Activated CD4-positive, alpha-beta T cell treated with anti-CD3 and anti-CD28 coated beads for 36 hours (primary cell): ENCODE data around the gene SERPINI2. TPM values are rescaled to one million over a fixed set of nuclear protein-coding genes. Genes with fewer than 3 reads are reported as not detected.

Experiments
- ATAC-seq: fragments of 200-7000 bp; cut with Tn5 transposase; one replicate; pipeline ENCODE4 v1.10.0; 2021; ENCODE audit warnings: mild to moderate bottlenecking, moderate library complexity
- CTCF ChIA-PET: fragments of 350-600 bp; sonication (Branson Sonifier 250); formaldehyde crosslinking; loops from one replicate; lab custom pipeline; 2021; ENCODE audit warnings: antibody characterized with exemption; lab: Charles Lee
- POLR2A ChIA-PET: fragments of 350-600 bp; sonication (Branson Sonifier 250); formaldehyde crosslinking; loops from one replicate; lab custom pipeline; 2021; ENCODE audit warnings: antibody characterized with exemption, inconsistent platforms; lab: Charles Lee
- DNase-seq: peaks from one replicate; pipeline ENCODE4 v3.0.0-alpha.2; 2020
- H3K27ac Mint-ChIP-seq: one replicate; pipeline ENCODE4 v1.8.0; 2021; ENCODE audit warnings: mixed read lengths
- H3K27me3 Mint-ChIP-seq: one replicate; pipeline ENCODE4 v1.8.0; 2021; ENCODE audit warnings: mixed read lengths
- H3K36me3 Mint-ChIP-seq: one replicate; pipeline ENCODE4 v1.8.0; 2021; ENCODE audit warnings: low read depth, mixed read lengths
- H3K4me1 Mint-ChIP-seq: one replicate; pipeline ENCODE4 v1.8.0; 2021; ENCODE audit warnings: mixed read lengths
- H3K4me3 Mint-ChIP-seq: one replicate; pipeline ENCODE4 v1.8.0; 2021; ENCODE audit warnings: mild to moderate bottlenecking, moderate library complexity, mixed read lengths
- H3K9me3 Mint-ChIP-seq: one replicate; pipeline ENCODE4 v1.8.0; 2021; ENCODE audit warnings: low read depth, mixed read lengths
- intact Hi-C, 2 experiments: fragments of 100-400 bp; cut with DNase I in 1 of 2; cut with micrococcal nuclease in 1 of 2; formaldehyde crosslinking; loops; one replicate each; pipeline versions ENCODE4 v1.14.2 to v1.15.1; 2022 to 2024; cut with DNase I, micrococcal nuclease
- total RNA-seq, 2 experiments: library from RNA; stranded (reverse); gene quantifications; one replicate each; pipeline ENCODE4 v1.2.3, GENCODE V29; 2021

The SERPINI2 gene
- total RNA-seq, 2 experiments from 2014 or later = not detected

DNA sequence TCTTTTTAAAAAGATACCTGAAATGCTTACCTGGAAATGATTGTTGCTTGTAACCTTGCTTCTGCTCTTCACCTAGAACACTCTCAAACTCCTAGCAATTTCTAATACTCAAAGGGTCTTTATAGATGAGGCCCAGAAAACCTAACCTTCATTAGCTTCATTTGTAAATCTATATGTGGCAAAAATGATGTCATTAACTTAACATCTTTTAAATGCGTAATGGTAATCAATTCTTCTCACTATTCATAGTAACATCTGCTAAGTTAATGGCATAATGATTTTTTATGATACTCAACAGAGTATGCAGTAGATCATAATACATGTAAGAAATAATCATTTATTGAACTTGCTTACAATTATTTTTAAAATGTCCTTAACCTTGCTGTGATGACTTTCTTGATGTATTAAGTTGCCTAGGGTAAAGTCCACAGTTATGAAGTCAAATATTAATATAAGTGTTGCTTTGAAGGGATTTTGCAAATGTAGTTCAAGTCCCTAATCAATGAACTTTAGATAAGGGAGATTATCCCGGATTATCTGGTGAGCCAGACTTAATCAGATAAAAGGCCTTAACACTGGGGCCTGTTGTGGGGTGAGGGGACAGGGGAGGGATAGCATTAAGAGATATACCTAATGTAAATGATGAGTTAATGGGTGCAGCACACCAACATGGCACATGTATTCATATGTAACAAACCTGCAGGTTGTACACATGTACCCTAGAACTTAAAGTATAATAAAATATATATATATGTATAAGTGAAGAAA, 10.1 kb upstream of the SERPINI2 start:
- Mint-ChIP-seq H3K4me3 (no peak overlapping the region), H3K36me3 (no peaks in the 10 kb centered on the region), H3K27me3 (no peaks in the 10 kb centered on the region), H3K4me1 (no peaks in the 10 kb centered on the region), H3K9me3 (peaks cover 5% of the 10 kb centered on the region), H3K27ac (no peak overlapping the region)
- no peak for ATAC-seq
- ChIA-PET POLR2A (no interaction called here), CTCF (no interaction called here)
- no peak for DNase-seq
- intact Hi-C loops = no loop called here

DNA sequence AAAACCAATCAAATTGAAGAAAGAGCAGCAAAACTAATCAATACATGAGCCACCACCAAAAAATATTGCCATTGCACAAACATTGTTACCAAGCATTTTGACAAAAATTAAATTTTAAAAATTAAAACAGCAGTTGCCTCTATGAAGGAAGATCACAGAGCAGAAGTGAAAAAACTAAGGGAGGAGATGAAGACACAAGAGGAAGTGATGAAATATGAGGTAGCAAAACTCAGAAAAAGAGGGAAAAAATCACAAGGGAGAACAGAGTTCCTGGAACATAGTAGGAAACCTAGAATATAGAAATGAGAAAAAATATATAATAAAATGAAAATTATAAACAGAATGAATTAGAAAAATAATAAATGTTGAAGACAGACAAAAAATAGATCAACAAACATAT, 7.3 kb upstream of the SERPINI2 start:
- Mint-ChIP-seq H3K9me3 (peaks cover 5% of the 10 kb centered on the region), H3K4me1 (no peaks in the 10 kb centered on the region), H3K36me3 (no peaks in the 10 kb centered on the region), H3K4me3 (no peak overlapping the region), H3K27ac (no peak overlapping the region), H3K27me3 (no peaks in the 10 kb centered on the region)
- CTCF ChIA-PET = no interaction called here
- no peak for DNase-seq
- ATAC-seq = no peak
- POLR2A ChIA-PET = no interaction called here
- intact Hi-C loops = no loop called here

DNA sequence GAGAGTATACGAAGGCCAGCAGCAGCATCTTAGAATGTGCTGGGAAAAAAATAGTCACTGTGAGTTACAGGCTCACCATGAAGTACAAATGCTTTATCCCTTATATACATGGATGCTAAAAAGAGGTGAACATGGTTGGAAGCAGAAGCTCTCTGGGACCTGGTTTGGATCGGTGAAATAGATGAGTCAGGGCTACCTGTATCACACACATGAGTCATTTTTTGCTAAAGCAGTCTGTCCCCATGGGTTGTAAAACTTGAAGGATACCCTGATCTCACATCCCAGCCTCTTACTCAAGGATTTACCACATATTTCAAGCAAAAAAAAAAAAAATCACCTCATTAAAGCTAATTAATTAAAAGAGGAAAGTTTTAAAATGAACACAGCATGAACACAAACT, 6.9 kb upstream of the SERPINI2 start:
- Mint-ChIP-seq H3K9me3 (peaks cover 5% of the 10 kb centered on the region), H3K36me3 (no peaks in the 10 kb centered on the region), H3K4me1 (no peaks in the 10 kb centered on the region), H3K27ac (no peak overlapping the region), H3K27me3 (no peaks in the 10 kb centered on the region), H3K4me3 (no peak overlapping the region)
- intact Hi-C loops = no loop called here
- ATAC-seq = no peak
- CTCF ChIA-PET = no interaction called here
- no peak for DNase-seq
- POLR2A ChIA-PET = no interaction called here

DNA sequence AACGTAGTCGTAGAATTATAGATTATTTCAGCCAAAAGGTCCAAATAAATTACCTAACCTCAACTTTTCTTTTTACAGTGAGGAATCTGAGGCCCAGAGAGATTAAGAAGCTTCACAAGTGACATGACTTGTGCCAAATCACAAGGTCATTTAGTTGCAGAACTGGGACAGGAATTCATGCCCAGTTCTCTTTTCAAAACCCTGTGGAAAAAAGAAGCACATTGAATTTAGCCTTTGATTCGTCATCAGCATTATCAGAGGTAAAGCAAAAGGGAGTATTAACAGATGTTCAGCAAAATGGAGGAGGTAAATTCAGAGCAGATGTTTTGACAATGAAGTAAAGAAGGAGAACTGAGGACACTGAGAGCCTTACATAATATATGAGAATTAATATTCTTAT, 4.5 kb downstream of the SERPINI2 start:
- ChIA-PET CTCF (no interaction called here), POLR2A (no interaction called here)
- no peak for ATAC-seq
- DNase-seq = no peak
- H3K9me3 Mint-ChIP-seq = no peaks in the 10 kb centered on the region
- H3K27me3 Mint-ChIP-seq = no peaks in the 10 kb centered on the region
- no peak overlapping the region for H3K27ac Mint-ChIP-seq
- H3K36me3 Mint-ChIP-seq = no peaks in the 10 kb centered on the region
- H3K4me3 Mint-ChIP-seq = no peak overlapping the region
- H3K4me1 Mint-ChIP-seq = no peaks in the 10 kb centered on the region
- intact Hi-C loops = no loop called here

DNA sequence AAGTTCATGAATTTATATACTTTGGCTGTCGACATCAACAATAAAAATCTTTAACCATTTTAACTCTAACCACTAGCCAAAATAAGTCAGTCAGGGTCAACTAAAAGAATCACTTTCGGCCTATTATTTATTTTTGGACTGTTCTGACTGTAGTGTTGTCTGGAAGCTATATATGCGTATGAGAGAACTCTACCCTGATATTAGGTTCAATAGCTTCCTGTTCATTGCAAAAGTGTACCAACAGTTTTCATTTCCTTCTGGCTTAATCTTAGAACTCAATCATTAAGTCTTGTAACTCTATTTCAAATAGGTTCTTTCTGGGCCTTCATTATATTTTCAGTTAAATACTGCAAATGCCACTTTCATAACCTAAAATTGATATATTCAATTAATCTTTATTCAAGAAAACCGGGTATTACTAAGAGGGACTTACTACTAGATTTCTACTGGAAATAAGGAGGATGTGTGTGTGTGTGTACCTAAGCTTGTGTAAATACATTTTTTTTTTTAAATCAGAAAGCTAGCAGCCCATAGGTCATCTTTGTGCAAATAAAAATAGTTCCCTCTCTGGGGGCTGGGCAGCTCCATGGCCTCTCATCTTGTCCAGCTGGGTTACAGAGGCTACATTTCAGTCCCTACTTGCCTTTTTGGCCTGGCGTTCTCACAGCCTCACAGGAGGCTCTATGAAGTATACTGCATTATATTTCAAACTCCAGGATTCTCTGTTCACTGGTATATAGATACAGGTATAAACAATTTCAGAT, 5.8 kb downstream of the SERPINI2 start:
- ATAC-seq (no peak), DNase-seq (no peak)
- H3K9me3 Mint-ChIP-seq = no peaks in the 10 kb centered on the region
- H3K4me3 Mint-ChIP-seq = no peak overlapping the region
- intact Hi-C loops = no loop called here
- ChIA-PET POLR2A (no interaction called here), CTCF (no interaction called here)
- H3K27me3 Mint-ChIP-seq = no peaks in the 10 kb centered on the region
- H3K36me3 Mint-ChIP-seq = no peaks in the 10 kb centered on the region
- no peak overlapping the region for H3K27ac Mint-ChIP-seq
- H3K4me1 Mint-ChIP-seq = no peaks in the 10 kb centered on the region

DNA sequence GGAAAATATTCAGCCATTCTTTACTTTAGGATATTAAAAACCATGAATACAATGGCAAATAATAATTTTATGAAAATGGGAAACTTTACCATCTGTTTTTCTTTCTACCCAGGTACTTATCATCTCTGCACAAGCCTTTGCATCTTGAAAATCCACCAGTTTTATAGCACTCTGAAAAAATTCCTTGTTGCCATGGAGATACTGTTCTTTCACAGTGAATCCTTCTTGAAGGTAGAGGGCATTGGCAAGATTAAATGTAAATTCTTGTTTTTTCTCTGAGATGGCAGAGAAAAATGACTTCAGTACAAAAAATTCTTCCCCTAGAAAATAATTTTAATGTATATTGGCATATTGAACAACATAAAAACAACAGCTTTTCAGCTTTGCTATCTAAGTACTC, 6.9 kb downstream of the SERPINI2 start:
- Mint-ChIP-seq H3K27me3 (no peaks in the 10 kb centered on the region), H3K36me3 (no peaks in the 10 kb centered on the region), H3K27ac (no peak overlapping the region), H3K4me3 (no peak overlapping the region), H3K9me3 (no peaks in the 10 kb centered on the region), H3K4me1 (no peaks in the 10 kb centered on the region)
- DNase-seq = no peak
- POLR2A ChIA-PET = no interaction called here
- ATAC-seq = no peak
- intact Hi-C loops = no loop called here
- CTCF ChIA-PET = interaction anchor here (1.1 kb wide), 1 partner anchor 9 kb away, joined by 3 read pairs; no protein-coding TSS in a partner anchor

DNA sequence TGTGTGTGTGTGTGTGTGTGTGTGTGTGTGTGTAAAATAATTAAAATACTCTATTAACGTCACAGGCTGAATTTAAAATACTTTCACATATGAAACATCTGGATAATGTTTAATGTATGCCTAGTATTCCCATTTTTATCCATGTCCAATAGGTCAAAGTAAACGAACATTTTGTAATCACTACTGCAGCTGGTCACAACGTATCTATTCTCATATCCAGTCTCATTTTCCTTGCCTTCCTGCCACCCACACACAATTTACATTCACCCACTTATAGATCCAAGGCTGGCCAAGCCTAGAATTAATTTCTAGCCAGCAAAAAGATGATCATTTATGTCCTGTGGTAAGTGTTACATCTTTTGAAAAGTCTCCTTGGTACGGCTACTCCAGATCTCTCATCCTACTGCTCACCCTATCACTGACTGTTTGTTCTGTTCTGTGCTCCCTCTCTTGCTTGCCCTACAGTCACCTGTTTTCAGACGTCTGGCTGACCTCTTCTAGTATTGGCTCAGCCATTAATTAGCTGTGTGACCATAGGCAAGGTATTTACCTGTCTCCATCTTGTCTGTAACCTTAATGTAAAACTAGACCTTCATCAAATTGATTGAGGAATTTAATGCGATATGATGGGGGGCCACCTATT, 17.6 kb downstream of the SERPINI2 start:
- no peaks in the 10 kb centered on the region for H3K4me1 Mint-ChIP-seq
- no peaks in the 10 kb centered on the region for H3K9me3 Mint-ChIP-seq
- H3K27me3 Mint-ChIP-seq = no peaks in the 10 kb centered on the region
- POLR2A ChIA-PET = no interaction called here
- H3K27ac Mint-ChIP-seq = no peak overlapping the region
- no peak overlapping the region for H3K4me3 Mint-ChIP-seq
- intact Hi-C loops = no loop called here
- CTCF ChIA-PET = no interaction called here
- no peaks in the 10 kb centered on the region for H3K36me3 Mint-ChIP-seq
- no peak for DNase-seq
- ATAC-seq = no peak

DNA sequence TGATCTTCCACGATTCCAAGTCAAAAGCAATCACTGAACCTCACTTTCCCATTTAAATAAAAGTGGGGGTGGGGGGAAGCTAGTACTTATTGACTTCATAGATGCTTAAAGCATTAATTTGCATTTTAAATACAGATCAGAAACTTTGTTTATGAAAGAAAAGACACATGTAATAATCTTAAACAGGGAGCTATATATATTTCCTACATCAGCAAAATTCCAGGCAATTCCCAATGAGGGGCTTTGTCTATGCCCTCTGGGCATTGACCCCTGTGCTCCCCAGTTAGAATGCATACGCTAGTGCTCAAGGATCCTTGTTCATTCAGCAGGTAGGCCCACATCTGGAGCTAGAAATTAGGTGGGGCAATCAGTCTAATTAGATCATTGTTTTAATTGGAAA, 20.0 kb downstream of the SERPINI2 start:
- Mint-ChIP-seq H3K27ac (no peak overlapping the region), H3K4me3 (no peak overlapping the region), H3K27me3 (no peaks in the 10 kb centered on the region), H3K36me3 (no peaks in the 10 kb centered on the region), H3K4me1 (no peaks in the 10 kb centered on the region), H3K9me3 (no peaks in the 10 kb centered on the region)
- CTCF ChIA-PET = interaction anchor here (0.6 to 0.9 kb wide), 3 partner anchors 52 to 94 kb away, joined by 3 to 4 read pairs (median 3); partner anchors contain the start of gene ZBBX
- POLR2A ChIA-PET = no interaction called here
- DNase-seq (no peak), ATAC-seq (no peak)
- intact Hi-C loops = no loop called here

DNA sequence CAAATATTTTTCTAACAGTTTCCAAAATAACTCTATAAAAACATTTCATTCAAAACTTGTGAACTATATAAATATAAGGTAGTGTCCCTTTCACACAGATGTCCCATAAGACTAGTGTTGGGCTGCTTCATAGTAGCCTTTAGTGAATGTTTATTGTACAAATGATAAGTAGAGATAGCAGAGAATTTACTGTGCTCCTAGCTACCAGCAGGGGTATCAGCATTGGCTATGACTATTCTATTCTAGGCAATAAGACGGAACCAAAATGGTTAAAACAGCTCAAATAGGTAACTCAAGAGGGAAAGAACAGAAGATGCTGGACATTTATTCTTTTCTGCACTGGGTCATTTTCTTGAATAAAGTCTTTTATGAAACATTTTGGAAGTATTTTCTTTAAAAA, 22.6 kb downstream of the SERPINI2 start:
- no peak for ATAC-seq
- no peaks in the 10 kb centered on the region for H3K27me3 Mint-ChIP-seq
- no peaks in the 10 kb centered on the region for H3K9me3 Mint-ChIP-seq
- no peaks in the 10 kb centered on the region for H3K4me1 Mint-ChIP-seq
- no peak for DNase-seq
- no peaks in the 10 kb centered on the region for H3K36me3 Mint-ChIP-seq
- no peak overlapping the region for H3K27ac Mint-ChIP-seq
- ChIA-PET CTCF (no interaction called here), POLR2A (no interaction called here)
- intact Hi-C loops = no loop called here
- H3K4me3 Mint-ChIP-seq = no peak overlapping the region

DNA sequence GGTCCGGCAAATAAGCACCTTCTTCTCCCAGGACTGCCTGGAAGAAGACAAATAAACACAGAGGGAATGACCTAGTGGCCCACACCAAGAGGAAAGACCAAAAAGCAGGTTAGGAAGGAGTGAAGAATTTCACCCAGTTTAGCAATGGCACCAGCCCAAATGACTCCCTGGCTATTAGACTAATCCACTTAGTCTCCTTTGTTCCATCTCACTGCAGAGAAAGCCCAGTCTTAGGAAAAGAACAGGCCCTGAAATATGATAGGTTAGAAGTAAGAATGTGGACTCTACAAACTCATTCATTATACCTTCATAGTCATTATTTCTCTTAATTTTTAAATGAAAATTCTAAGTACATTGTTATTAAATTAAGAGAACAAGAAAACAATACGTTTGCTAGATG, 23.2 kb downstream of the SERPINI2 start:
- Mint-ChIP-seq H3K36me3 (no peaks in the 10 kb centered on the region), H3K27ac (no peak overlapping the region), H3K27me3 (no peaks in the 10 kb centered on the region), H3K4me1 (no peaks in the 10 kb centered on the region), H3K4me3 (no peak overlapping the region), H3K9me3 (no peaks in the 10 kb centered on the region)
- no peak for ATAC-seq
- no peak for DNase-seq
- intact Hi-C loops = no loop called here
- CTCF ChIA-PET = no interaction called here
- POLR2A ChIA-PET = no interaction called here

DNA sequence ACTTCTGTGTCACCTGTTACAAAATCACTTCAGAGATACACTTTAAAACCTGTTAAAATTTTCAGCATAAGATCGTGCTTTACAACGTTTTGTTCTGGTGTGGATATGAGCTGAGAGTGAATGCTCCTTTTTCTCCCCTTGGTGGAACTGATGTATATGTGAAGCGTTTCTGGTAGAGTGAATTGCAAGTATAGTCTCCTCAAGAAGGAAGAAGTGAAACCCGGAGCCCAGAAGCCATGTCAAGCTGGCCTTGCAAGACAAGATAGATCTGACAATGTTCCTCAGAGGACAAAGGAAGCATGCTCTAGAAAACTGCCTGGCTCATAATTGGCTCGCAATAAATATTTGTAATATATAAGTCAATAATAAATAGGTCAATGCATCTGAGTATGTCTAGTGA, 23.6 kb downstream of the SERPINI2 start:
- Mint-ChIP-seq H3K36me3 (no peaks in the 10 kb centered on the region), H3K9me3 (no peaks in the 10 kb centered on the region), H3K4me3 (no peak overlapping the region), H3K4me1 (no peaks in the 10 kb centered on the region), H3K27me3 (no peaks in the 10 kb centered on the region), H3K27ac (no peak overlapping the region)
- POLR2A ChIA-PET = no interaction called here
- CTCF ChIA-PET = no interaction called here
- intact Hi-C loops = no loop called here
- ATAC-seq = no peak
- no peak for DNase-seq

DNA sequence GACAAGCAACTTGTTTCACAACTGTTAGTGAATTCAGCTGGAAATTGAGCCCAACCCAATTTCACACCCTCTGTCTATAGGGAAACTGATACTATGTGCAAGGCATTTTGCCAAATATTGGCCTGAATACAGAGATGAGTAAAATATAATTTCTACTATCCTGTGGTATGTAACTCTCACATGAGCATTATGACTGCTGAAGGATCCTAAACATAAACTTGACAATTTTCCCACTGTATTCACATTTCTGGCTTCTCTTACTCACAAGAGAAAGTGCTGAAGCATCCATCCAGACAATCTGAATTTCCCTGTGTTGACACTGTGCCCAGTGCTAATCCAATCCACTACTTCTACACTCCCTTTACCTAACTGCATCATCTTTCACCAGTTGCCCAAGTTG, 28.4 kb downstream of the SERPINI2 start:
- intact Hi-C loops = no loop called here
- no peak overlapping the region for H3K27ac Mint-ChIP-seq
- ChIA-PET POLR2A (no interaction called here), CTCF (no interaction called here)
- H3K27me3 Mint-ChIP-seq = no peaks in the 10 kb centered on the region
- H3K9me3 Mint-ChIP-seq = no peaks in the 10 kb centered on the region
- no peak for DNase-seq
- no peaks in the 10 kb centered on the region for H3K4me1 Mint-ChIP-seq
- H3K36me3 Mint-ChIP-seq = no peaks in the 10 kb centered on the region
- ATAC-seq = no peak
- H3K4me3 Mint-ChIP-seq = no peak overlapping the region
